NAMALWA (cell line): ENCODE results near the gene STK4.

Experiments used
- DNase-seq: peaks from one replicate; pipeline ENCODE4 v3.0.0-alpha.2; 2015; ENCODE audit warnings: low spot score

Gene STK4

GRCh38 chr20:45029884-45030283 lies 63.6 kb downstream of the STK4 start:
- no peak for DNase-seq

- peak; percentile 17 for DNase-seq
Observed at GRCh38 chr20:45032276-45032675, 66.0 kb downstream of the STK4 start.

GRCh38 chr20:45032781-45033180 lies 66.5 kb downstream of the STK4 start:
- peak; percentile 50 for DNase-seq

GRCh38 chr20:45034436-45034835 lies 68.1 kb downstream of the STK4 start:
- DNase-seq, result no peak

GRCh38 chr20:45036044-45036755 lies 69.9 kb downstream of the STK4 start:
- no peak for DNase-seq

- DNase-seq, result no peak
Observed at GRCh38 chr20:45037050-45037449, 70.7 kb downstream of the STK4 start.

GRCh38 chr20:45037635-45038034 lies 71.3 kb downstream of the STK4 start:
- no peak for DNase-seq

- no peak for DNase-seq
Observed at GRCh38 chr20:45038745-45039474, 72.6 kb downstream of the STK4 start.

- no peak for DNase-seq
Observed at GRCh38 chr20:45039475-45039820, 73.1 kb downstream of the STK4 start.

- DNase-seq, result no peak
Observed at GRCh38 chr20:45041464-45042337, 75.4 kb downstream of the STK4 start.

- DNase-seq, result no peak
Observed at GRCh38 chr20:45042978-45043377, 76.7 kb downstream of the STK4 start.

- DNase-seq, result peak; percentile 87
Observed at GRCh38 chr20:45044084-45044573, 77.8 kb downstream of the STK4 start.

- no peak for DNase-seq
Observed at GRCh38 chr20:45044601-45045000, 78.3 kb downstream of the STK4 start.

- DNase-seq, result no peak
Observed at GRCh38 chr20:45047581-45048119, 81.3 kb downstream of the STK4 start.

- no peak for DNase-seq
Observed at GRCh38 chr20:45049438-45049837, 83.1 kb downstream of the STK4 start.

GRCh38 chr20:45049904-45050471 lies 83.7 kb downstream of the STK4 start:
- peak; percentile 59 for DNase-seq

GRCh38 chr20:45051204-45052060 lies 85.1 kb downstream of the STK4 start:
- peak; percentile 71 for DNase-seq

GRCh38 chr20:45052698-45053429 lies 86.6 kb downstream of the STK4 start:
- no peak for DNase-seq

GRCh38 chr20:45053430-45054351 lies 87.4 kb downstream of the STK4 start:
- no peak for DNase-seq
